NCI-H1694 treated with DMSO at 0.1 percent for 48 hours (cell line): ENCODE data around the gene RAD54L.
"Not testable (repeated sequence)": the region's sequence is repeated elsewhere in the genome, so short reads cannot be mapped to it uniquely, and the experiment has no call there.

Source experiments
- DNase-seq: peaks from one replicate; lab custom pipeline; 2025; lab: John Stamatoyannopoulos, UW

Gene RAD54L

DNA sequence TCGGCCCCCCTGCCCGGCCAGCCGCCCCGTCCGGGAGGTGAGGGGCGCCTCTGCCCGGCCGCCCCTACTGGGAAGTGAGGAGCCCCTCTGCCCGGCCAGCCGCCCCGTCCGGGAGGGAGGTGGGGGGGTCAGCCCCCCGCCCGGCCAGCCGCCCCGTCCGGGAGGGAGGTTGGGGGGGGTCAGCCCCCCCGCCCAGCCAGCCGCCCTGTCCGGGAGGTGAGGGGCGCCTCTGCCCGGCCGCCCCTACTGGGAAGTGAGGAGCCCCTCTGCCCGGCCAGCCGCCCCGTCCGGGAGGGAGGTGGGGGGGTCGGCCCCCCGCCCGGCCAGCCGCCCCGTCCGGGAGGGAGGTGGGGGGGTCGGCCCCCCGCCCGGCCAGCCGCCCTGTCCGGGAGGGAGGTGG lies 5.8 kb upstream of the RAD54L start:
- DNase-seq, result not testable (repeated sequence)

GRCh38 chr1:46242918-46243317 lies 4.6 kb upstream of the RAD54L start:
- no peak for DNase-seq

DNA sequence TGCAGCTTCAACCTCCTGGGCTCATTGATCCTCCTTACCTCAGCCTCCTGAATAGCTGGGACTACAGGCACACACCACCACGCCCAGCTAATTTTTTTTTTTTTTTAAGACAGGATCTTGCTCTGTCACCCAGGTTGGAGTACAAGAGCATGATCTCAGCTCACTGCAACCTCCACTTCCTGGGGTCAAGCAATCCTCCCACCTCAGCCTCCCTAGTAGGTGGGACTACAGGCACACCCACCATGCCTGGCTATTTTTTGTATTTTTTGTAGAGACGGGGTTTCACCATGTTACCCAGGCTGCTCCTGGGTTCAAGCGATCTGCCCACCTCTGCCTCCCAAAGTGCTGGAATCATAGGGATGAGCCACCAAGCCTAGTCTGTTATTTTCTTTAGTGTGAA lies 3.7 kb upstream of the RAD54L start:
- not testable (repeated sequence) for DNase-seq

DNA sequence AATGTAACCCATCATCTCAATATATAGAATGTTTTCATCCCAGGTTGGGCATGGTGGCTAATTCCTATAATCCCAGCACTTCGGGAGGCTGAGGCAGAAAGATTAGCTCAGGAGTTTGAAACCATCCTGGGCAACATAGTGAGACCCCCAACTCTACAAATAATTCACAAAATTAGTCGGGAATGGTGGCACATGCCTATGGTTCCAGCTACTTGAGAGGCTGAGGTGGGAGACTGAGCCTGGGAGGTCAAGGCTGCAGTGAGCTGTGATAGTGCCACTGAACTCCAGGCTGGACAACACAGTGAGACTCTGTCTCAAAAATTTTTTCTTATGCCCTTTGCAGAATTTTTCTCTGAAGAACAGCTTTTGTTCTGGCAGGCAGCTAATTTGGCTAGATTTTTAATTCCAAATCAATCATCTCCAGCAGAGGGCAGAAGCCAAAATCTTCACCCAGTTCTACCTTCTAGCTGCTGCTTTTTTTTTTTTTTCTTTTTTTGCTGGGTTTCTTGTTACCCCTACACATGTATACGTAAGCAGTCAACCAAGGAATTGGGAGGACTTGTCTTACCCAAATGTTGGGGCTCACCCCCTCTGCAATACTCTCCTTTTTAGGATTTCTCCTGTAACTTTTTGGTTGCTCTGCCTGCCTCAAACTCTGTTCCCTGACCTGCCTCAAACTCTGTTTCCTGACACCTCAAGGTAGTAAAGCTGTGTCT lies 2.7 kb upstream of the RAD54L start:
- DNase-seq, result peak; percentile 64

- not testable (repeated sequence) for DNase-seq
These were observed 1.4 kb upstream of the RAD54L start for GRCh38 chr1:46246136-46246535.

DNA sequence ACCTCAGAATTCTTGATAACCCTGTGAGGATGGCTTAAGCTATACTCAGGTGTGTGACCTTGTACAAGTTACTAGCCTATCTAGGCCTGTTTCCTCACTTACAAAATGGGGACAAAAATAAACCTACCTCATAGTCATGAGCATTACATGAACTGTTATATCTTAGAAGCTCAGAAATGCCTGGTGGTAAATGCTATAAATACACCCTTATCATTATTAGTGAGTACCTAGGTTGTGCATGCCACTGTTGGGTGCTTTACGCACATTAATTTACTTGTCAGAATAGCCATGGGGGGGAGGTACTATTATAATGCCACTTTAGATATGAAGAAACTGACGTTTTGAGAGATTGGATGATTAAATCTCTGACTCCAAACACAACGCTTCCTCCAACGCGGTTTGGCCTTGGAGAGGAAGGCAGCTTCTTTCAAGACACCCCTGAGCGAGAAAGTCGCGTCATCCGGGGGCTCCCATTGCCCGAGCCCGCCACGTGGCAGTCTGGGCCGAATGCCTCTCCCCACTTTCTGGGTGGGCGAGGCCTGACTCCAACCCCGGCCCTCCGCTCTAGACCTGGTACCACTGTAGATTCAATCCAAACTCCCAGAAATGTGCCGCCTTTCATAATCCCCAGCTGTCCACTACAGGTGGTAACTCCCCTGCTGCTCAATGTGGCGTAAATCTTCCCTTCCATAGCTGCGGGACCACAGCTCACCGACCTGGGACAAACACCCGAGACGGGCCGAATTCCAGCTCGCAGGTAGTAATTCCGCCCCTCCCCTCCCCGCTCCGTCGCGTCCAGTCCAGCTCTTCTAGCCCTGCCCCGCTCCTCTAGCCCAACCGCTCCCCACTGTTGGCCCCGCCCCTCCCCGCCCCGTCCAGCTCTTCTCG lies 771 bp upstream of the RAD54L start:
- DNase-seq, result no peak

DNA sequence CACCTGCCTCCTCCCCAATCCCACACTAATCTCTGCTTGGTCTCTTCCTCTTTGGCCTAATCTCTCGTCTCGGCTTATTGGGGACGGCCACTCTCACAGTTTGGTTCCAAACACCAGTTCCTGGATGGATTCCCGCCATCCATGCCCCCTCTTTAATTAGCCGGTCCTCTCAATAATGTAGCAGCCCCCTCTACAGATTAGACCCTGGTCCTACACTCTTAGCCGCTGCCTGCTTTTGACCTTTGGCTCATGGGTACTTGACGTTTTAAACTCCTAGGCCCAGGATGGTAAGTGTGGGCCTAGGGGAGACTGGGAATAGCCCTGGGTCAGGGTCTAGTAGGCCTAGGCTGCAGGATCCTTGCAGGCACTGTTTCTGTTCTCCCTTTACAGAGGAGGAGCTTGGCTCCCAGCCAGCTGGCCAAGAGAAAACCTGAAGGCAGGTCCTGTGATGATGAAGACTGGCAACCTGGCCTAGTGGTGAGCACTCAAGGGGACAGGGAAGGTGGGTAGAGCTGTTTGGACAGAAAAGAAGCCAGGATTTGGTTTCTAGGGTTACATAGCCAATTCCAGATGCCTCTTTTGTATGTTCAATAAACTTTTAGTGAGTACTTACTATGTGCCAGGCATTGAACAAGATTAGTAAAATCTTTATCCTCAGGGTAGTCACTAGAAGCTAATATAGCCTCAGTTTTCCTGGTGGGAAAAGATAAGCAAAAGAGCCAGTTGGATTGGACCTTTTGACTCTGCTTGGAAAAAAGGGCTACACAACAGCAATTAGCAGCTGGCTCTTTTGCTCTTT lies 758 bp downstream of the RAD54L start:
- peak; percentile 54 for DNase-seq

DNA sequence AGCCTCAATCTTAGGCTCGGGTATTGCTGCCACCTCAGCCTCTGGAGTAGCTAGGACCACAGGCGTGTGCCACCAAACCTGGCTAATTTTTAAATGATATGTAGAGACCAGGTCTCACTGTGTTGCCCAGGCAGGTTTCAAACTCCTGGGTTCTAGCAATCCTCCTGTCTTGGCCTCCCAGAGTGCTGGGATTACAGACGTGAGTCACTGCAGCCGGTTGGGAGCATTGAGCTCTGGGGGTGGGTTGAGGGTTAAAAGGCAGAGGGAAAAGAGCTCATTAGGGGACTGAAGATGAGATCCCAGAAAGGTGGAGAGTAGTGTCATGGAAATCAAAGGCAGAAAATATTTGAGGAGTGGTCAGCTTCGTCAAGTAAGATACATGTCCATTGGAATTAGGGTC lies 7.1 kb downstream of the RAD54L start:
- no peak for DNase-seq

- no peak for DNase-seq
These were observed 9.0 kb downstream of the RAD54L start for GRCh38 chr1:46256523-46256922.

DNA sequence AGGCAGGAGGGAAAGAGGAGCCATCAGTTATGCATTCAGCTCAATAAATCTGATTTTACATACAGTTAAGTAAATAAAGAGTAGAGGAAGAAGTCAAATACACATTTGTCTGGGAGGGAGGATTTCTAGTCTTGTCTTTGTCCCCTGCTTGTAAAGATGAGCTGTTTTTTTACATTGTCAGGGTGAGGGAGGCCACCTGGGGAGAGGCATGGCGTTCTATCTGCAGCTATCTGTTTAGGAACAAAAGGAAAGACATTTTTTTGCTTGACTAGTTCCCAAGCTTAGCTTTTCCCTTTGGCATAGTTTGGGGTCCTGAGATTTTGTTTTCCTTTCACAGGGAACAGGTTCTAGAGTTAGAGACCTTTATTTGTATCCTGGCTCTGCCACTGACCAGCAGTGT lies 14.9 kb downstream of the RAD54L start:
- no peak for DNase-seq

GRCh38 chr1:46263146-46263545 lies 15.6 kb downstream of the RAD54L start:
- DNase-seq, result no peak

GRCh38 chr1:46268578-46268977 lies 21.0 kb downstream of the RAD54L start:
- DNase-seq, result no peak

- no peak for DNase-seq
These were observed 26.9 kb downstream of the RAD54L start for GRCh38 chr1:46274225-46275029.

DNA sequence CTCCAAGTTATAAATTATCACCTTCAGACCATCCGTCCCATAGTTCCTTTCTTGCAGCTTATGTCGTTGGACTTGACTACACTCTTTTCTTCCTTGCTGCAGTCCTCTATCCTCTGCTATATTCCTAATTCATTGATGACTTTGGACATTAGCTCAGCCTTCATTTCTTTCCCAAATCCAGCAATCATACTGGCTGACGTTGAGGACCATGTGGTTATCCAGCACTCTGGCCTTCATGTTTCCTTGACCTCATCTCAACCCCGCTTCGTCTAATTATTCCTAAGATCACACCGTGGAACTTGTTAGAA lies 27.4 kb downstream of the RAD54L start:
- DNase-seq, result no peak

DNA sequence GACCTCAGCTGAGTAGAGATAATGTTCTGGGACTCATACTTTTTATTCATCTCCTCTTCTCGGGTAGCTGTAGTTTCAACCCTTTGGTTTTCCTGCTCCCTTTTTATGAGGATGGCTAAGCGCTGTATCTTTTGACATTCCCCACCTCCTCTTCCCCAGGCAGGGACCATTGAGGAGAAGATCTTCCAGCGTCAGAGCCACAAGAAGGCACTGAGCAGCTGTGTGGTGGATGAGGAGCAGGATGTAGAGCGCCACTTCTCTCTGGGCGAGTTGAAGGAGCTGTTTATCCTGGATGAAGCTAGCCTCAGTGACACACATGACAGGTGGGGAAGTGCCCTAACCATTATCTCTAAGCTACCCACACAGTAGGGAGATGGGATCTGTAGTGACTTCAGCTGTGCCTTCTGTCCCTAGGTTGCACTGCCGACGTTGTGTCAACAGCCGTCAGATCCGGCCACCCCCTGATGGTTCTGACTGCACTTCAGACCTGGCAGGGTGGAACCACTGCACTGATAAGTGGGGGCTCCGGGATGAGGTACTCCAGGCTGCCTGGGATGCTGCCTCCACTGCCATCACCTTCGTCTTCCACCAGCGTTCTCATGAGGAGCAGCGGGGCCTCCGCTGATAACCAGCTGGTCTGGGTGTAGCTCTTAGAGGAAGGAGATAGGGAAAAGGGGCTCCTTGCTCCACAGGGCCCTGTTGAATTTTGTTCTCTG lies 30.3 kb downstream of the RAD54L start:
- no peak for DNase-seq

DNA sequence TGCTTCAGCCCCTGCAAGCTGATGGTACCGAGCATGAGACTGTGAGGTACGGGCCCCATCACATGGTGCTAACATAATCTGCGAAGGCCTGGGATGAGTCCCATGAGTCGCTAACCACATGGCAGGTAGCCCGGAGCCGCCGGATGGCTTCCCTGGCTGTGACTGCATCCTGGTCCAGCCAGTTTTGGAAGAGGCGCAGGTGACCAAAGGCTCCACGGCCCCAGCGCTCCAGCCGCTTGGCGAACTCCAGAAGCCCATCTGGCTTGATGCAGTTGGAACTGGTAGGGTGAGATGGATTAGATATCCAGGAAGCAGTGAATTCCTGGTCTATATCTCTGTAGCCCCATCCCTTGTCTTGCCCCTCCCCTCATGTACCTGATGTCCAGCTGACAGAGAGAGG lies 31.2 kb downstream of the RAD54L start:
- DNase-seq, result no peak

DNA sequence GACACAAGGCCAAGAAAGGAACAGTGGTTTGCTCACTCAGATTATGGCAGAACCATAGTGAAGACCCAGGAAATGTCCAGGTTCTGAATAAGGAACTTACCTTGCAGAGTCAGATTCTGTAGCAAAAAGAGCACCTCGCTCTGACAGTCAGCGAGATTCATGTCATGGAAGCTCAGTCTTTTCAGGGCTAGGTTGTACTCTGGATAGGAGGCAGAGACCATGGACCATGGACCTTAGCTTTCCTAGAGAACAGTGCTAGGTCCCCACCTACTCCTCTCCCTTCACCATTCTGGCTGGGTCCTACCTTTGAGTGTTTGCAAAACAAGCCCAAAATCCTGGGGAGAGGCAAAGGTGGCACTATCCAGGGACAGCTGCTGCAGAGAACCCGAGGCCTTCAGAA lies 32.5 kb downstream of the RAD54L start:
- DNase-seq, result no peak

DNA sequence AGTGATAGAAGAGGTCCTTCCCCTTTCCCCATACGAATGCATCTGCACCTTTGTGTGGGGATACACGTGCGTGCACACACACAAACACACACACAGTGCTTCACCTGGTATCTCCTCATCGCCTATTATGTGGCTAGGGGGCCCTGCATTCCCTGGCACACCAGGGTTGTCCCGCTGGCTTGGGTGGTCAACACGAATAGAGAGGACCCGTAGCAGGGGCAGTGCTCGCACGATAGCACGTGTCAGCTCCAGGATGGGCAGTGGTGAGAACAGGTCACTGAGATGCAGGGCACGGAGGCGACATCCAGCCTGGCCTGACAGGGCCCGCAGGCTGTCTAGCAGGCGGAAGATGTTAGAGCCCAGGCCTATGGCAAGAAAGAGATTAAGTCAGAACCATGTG lies 33.5 kb downstream of the RAD54L start:
- no peak for DNase-seq

DNA sequence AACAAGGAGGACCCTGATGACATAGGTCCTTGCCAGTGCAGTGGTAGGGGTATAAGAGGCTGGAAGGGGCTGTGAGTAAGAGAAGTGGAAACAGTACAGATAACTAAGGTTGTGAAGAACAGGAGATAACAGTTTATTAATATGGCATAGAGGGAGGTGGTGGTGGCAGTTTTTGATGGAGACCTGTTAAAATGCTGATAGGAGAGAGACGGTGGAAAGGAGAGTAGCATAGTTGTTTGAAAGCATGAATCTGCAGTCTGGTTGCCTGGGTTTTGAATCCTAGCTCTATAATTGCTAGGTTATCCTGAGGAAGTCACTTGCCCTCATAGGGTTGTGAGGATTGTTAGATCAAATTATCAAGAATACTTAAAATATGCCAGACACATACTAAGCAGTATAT lies 36.5 kb downstream of the RAD54L start:
- DNase-seq, result no peak

- DNase-seq, result no peak
These were observed 37.3 kb downstream of the RAD54L start for GRCh38 chr1:46284597-46285564.
